Prostate gland (tissue), 2 donors: ENCODE results near the gene MICALL2.

Experiments used
- POLR2A ChIP-seq: fragments of 450-650 bp; IDR thresholded peaks from one replicate; pipeline ENCODE4 v1.6.1; 2016; ENCODE audit warnings: antibody characterized with exemption, mild to moderate bottlenecking
- POLR2AphosphoS5 ChIP-seq: sonication (generic); formaldehyde crosslinking; IDR thresholded peaks from one replicate; pipeline ENCODE4 v1.6.1; 2017; ENCODE audit warnings: antibody characterized with exemption
- TF ChIP-seq, protein P1 (sequence below), 4 experiments: fragments of 200-600 bp in 2 of 4; fragments of 450-650 bp in 2 of 4; sonication (generic) in 2 of 4; IDR thresholded peaks; 1 replicate in 3 of 4; 2 replicates in 1 of 4; pipeline ENCODE4 v1.5.1; 2016 to 2019; ENCODE audit warnings: antibody characterized with exemption in 4 of 4, mild to moderate bottlenecking in 2 of 4, moderate library complexity in 2 of 4

GRCh38 chr7:1444925-1445322 is 14.3 kb downstream of the MICALL2 start:
- TF ChIP-seq POLR2AphosphoS5: no peak
- no peak for TF ChIP-seq POLR2A
- TF ChIP-seq, protein P1, sequence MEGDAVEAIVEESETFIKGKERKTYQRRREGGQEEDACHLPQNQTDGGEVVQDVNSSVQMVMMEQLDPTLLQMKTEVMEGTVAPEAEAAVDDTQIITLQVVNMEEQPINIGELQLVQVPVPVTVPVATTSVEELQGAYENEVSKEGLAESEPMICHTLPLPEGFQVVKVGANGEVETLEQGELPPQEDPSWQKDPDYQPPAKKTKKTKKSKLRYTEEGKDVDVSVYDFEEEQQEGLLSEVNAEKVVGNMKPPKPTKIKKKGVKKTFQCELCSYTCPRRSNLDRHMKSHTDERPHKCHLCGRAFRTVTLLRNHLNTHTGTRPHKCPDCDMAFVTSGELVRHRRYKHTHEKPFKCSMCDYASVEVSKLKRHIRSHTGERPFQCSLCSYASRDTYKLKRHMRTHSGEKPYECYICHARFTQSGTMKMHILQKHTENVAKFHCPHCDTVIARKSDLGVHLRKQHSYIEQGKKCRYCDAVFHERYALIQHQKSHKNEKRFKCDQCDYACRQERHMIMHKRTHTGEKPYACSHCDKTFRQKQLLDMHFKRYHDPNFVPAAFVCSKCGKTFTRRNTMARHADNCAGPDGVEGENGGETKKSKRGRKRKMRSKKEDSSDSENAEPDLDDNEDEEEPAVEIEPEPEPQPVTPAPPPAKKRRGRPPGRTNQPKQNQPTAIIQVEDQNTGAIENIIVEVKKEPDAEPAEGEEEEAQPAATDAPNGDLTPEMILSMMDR (IDR thresholded peaks at IDR 0.05): no peak
